HG03095 (cell line): Measurements from ENCODE around the gene ELOVL5.
A peak's percentile ranks its signal among the peaks of the same experiment; 100 is the strongest.
"Not testable (repeated sequence)": the region's sequence is repeated elsewhere in the genome, so short reads cannot be mapped to it uniquely, and the experiment has no call there.

Experiments used
- ATAC-seq: cut with Tn5 transposase; IDR thresholded peaks from one replicate; pipeline ENCODE4 v1.9.1; 2021; ENCODE audit warnings: moderate library complexity; ENCODE audit not compliant: unreplicated experiment

Gene ELOVL5

DNA sequence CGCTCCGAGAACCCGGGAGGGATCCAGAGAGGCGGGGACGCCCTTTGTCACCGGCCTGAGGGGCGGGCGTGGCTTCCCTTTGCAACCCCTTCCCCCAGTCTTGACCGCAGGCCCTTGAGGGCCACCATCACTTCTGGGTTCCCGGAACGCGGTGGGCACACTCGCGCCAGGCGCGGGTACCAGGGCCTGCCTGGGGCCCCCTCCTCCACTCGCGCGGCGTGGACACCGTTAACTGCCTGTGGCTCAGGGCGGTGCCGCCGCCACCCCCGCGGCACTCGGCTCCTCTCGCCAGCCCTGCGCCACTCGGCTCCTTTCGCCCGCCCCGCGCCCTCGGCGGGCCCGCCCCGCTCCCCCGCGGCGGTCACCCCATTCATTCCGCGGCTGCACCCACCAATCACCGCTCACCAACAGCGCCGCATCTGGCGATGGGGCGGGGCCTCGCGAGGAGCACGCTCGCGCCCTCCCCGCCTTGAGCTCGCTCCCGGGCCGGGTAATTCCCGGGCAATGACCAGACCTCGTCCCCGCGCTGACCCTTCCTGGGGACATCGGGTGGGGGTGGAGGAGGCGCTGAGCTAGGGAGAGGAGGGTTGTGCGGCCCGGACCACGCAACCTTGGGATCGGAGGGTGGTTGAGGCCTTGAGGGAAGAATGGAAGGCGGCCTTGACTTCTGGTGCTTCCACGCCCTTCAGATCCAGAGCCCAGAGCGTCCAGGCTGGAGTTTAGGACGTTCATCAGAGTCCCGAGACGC lies 10.5 kb upstream of the ELOVL5 start:
- ATAC-seq = peak; percentile 94

- peak; percentile 7 for ATAC-seq
These were observed 9.8 kb upstream of the ELOVL5 start for GRCh38 chr6:53358440-53359094.

- ATAC-seq = no peak
These were observed 9.0 kb upstream of the ELOVL5 start for GRCh38 chr6:53357576-53358360.

- no peak for ATAC-seq
These were observed 4.9 kb upstream of the ELOVL5 start for GRCh38 chr6:53353624-53354023.

DNA sequence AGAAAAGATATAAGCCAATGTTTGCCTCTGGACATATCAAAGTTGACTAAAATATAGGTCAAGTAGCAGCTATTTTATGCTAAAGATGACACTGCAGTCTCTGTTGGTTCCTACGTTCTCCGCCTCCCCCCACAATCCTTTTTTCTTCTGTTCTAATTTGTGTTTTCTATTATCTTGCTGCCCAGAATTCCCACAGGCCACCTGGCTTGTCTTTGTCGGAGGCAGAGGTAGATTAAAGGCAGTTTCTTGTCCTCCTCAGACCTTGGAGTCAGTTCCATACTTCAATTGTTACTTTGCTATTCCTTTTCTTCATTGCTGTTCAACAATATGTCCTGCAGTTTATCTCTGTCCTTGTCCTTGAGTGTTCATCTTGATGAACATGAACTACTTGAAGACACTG lies 3.6 kb upstream of the ELOVL5 start:
- no peak for ATAC-seq

- ATAC-seq = no peak
These were observed 501 bp upstream of the ELOVL5 start for GRCh38 chr6:53349209-53349693.

DNA sequence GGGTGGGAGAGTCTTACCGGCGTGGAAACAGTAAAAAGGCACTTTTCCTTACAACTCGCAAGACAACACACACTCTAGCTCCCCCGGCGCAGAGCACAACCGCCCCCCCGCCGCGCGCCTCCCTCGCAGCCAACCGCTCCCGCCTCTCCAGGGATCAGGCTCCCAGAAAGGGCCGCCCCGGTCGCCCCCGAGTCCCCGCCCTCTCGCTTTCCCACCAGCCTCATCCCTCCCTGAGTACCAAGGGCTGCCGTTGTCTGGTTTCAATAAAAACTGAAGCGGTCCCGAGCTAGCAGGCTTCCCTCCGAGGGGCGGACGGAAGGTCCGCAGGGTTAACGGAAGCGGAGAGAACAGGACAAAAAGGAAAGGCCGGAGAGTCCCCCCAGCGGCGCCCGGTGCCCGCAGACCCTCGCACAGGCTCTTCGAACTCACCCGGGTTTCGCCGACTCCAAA lies 804 bp downstream of the ELOVL5 start:
- peak; percentile 24 for ATAC-seq

DNA sequence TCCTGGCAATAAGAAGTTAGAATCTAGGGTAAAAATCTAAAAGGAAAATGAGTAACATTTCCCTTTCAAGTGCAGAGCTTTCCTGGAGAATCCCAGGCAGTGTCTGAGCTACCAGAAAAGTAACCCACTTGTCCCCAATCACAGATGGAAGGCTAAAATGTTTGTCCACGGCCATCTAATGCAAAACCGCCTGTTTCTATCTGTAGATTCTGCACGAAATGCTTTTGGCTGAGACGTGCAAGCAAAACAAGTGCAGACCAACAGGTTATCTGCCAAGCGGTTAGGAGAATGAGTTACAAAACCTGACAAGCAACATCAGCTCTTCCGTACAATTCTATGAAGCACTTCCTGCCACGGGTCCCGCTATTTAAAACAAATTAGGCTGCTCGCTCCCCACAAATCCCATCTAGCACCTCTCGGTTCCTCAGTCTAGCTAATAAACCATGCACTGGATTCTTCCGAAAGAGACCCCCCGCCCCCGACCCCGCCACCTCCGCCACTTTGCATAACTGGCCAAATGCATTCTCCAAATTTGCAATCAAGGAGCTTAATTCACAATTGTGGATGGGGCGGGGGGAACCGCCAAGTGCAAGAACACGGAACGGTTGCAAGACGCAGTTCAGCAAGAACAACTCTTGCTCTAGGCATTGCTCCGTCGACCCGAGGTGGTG lies 1.4 kb downstream of the ELOVL5 start:
- ATAC-seq = peak; percentile 25

DNA sequence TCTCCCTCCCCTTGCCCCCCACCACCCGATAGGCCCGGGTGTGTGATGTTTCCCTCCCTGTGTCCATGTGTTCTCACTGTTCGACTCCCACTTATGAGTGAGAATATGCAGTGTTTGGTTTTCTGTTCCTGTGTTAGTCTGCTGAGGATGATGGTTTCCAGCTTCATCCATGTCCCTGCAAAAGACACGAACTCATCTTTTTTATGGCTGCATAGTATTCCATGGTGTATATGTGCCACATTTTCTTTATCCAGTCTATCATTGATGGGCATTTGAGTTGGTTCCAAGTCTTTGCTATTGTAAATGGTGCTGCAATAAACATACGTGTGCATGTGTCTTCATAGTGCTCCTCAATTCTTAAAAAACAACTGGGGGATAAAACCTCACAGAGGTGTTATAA lies 2.7 kb downstream of the ELOVL5 start:
- not testable (repeated sequence) for ATAC-seq

DNA sequence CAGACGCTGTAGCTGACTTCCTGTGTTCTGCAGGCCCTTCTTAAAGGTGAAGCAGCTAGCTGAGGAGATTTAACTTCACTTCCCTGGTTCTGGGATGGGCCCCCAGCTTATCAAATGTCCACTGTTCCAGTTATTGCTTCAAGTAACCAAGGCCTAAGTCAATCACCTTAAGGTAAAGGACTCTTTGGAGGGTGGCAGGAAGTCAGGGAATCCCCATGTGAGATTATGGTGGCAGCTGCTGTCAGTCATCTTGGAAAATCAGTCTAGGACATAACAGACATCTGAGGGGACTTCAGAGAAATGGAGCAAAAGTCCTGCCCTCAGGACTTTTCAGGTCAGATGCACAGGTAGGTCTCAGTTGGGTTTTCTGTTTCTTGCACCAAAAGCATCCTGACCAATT lies 3.8 kb downstream of the ELOVL5 start:
- no peak for ATAC-seq

GRCh38 chr6:53343092-53343491 lies 5.7 kb downstream of the ELOVL5 start:
- no peak for ATAC-seq

GRCh38 chr6:53342217-53342616 lies 6.5 kb downstream of the ELOVL5 start:
- ATAC-seq = no peak

DNA sequence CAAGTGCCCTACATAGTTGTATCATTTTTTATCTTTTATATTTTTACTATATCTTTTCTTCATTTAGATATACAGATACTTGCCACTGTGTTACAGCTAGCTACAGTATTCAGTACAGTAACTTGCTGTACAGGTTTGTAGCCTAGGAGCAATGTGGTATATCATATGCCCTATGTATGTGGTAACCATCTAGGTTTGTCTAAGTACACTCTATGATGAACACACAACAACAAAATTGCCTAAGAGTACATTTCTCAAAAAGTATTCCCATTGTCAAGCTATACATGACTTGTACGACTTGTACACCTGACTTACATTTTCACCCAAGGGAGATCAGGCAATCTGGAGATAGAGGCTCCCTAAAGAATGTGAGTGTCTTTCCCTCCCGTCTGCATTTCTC lies 8.2 kb downstream of the ELOVL5 start:
- no peak for ATAC-seq

- ATAC-seq = no peak
These were observed 9.3 kb downstream of the ELOVL5 start for GRCh38 chr6:53339424-53339823.

DNA sequence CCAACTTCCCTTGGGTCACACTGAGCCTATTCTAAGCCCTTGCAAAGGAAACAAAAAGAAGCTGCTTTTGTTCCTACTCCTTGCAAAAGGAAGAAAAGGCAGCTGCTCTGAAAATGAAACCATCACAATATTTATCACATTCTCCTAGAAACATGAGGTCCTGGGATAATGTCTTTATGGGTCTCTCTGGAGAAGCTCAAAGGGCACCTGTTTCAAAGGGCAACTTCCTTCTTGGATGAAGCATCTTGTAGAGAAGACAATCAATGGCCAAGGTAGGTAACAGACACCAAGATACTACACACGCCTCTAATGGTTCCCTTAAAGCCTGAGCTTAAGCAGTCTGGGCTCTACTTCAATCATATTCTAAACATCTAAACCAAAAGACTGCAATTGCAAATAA lies 10.4 kb downstream of the ELOVL5 start:
- ATAC-seq = no peak

GRCh38 chr6:53336070-53336469 lies 12.7 kb downstream of the ELOVL5 start:
- no peak for ATAC-seq

- ATAC-seq = peak; percentile 77
These were observed 13.3 kb downstream of the ELOVL5 start for GRCh38 chr6:53335224-53335994.

- ATAC-seq = no peak
These were observed 15.0 kb downstream of the ELOVL5 start for GRCh38 chr6:53333439-53334408.

DNA sequence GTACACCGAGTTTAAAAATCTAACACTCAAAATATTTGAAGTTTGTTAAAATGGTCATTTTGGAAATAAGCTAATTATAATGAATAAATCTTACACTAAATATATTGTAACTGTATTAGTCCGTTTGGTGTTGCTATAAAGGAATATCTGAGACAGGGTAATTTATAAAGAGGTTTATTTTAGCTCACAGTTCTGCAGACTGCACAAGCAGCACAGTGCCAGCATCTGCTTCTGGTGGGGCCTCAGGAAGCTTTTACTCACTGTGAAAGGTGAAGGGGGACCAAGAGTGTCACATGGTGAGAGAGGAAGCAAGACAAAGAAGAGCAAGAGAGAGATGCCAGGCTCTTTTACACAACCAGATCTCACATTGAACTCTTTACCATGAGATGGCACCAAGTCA lies 17.1 kb downstream of the ELOVL5 start:
- no peak for ATAC-seq
